Activated CD8-positive, alpha-beta memory T cell treated with anti-CD3 and anti-CD28 coated beads, Interleukin-2, amount 10 ng/mL, durations not matched to agents 7 days and 5 days (primary cell): Measurements from ENCODE around the gene EMCN. TPM values are rescaled to one million over a fixed set of nuclear protein-coding genes. Genes with fewer than 3 reads are reported as not detected.
"Not testable (repeated sequence)": the region's sequence is repeated elsewhere in the genome, so short reads cannot be mapped to it uniquely, and the experiment has no call there.

Source experiments
- ATAC-seq: fragments of 150-1000 bp; cut with Tn5 transposase; one replicate; pipeline ENCODE4 v1.10.0; 2021; ENCODE audit warnings: moderate library complexity
- CTCF ChIA-PET: fragments of 350-600 bp; sonication (Branson Sonifier 250); formaldehyde crosslinking; loops from one replicate; lab custom pipeline; 2021; ENCODE audit warnings: antibody characterized with exemption; lab: Charles Lee
- DNase-seq: peaks from one replicate; pipeline ENCODE4 v3.0.0-alpha.2; 2020
- H3K27ac Mint-ChIP-seq: one replicate; pipeline ENCODE4 v1.8.0; 2021; ENCODE audit warnings: mild to moderate bottlenecking, mixed read lengths
- H3K27me3 Mint-ChIP-seq: one replicate; pipeline ENCODE4 v1.8.0; 2021; ENCODE audit warnings: mixed read lengths
- H3K36me3 Mint-ChIP-seq: one replicate; pipeline ENCODE4 v1.8.0; 2021; ENCODE audit warnings: mild to moderate bottlenecking, mixed read lengths
- H3K4me1 Mint-ChIP-seq: one replicate; pipeline ENCODE4 v1.8.0; 2021; ENCODE audit warnings: mixed read lengths
- H3K4me3 Mint-ChIP-seq: one replicate; pipeline ENCODE4 v1.8.0; 2021; ENCODE audit warnings: mild to moderate bottlenecking, moderate library complexity, mixed read lengths
- H3K9me3 Mint-ChIP-seq: one replicate; pipeline ENCODE4 v1.8.0; 2022; ENCODE audit warnings: low read depth, mixed read lengths
- total RNA-seq, 2 experiments: library from RNA; stranded (reverse); gene quantifications; one replicate each; pipeline ENCODE4 v1.2.3, GENCODE V29; 2021

Gene EMCN
- total RNA-seq, 2 experiments from 2014 or later = not detected

- ATAC-seq (no peak), DNase-seq (no peak)
- CTCF ChIA-PET = no interaction called here
- peaks cover 12% of the 10 kb centered on the region for H3K27me3 Mint-ChIP-seq
- peaks cover 5% of the 10 kb centered on the region for H3K4me1 Mint-ChIP-seq
- H3K9me3 Mint-ChIP-seq = no peaks in the 10 kb centered on the region
- no peak overlapping the region for H3K27ac Mint-ChIP-seq
- no peak overlapping the region for H3K4me3 Mint-ChIP-seq
- no peaks in the 10 kb centered on the region for H3K36me3 Mint-ChIP-seq
These were observed 126.0 kb downstream of the EMCN start for GRCh38 chr4:100391863-100392262.

- H3K27me3 Mint-ChIP-seq = peaks cover 10% of the 10 kb centered on the region
- ATAC-seq (no peak), DNase-seq (no peak)
- H3K4me1 Mint-ChIP-seq = peaks cover 5% of the 10 kb centered on the region
- CTCF ChIA-PET = no interaction called here
- H3K36me3 Mint-ChIP-seq = no peaks in the 10 kb centered on the region
- H3K27ac Mint-ChIP-seq = no peak overlapping the region
- no peaks in the 10 kb centered on the region for H3K9me3 Mint-ChIP-seq
- no peak overlapping the region for H3K4me3 Mint-ChIP-seq
These were observed 126.7 kb downstream of the EMCN start for GRCh38 chr4:100391086-100391485.

GRCh38 chr4:100386270-100386669 lies 131.6 kb downstream of the EMCN start:
- no peak for ATAC-seq
- no peaks in the 10 kb centered on the region for H3K36me3 Mint-ChIP-seq
- DNase-seq = no peak
- peaks cover 4% of the 10 kb centered on the region for H3K27me3 Mint-ChIP-seq
- no peak overlapping the region for H3K27ac Mint-ChIP-seq
- CTCF ChIA-PET = no interaction called here
- no peak overlapping the region for H3K4me3 Mint-ChIP-seq
- H3K9me3 Mint-ChIP-seq = no peaks in the 10 kb centered on the region
- no peaks in the 10 kb centered on the region for H3K4me1 Mint-ChIP-seq

- H3K9me3 Mint-ChIP-seq, H3K36me3 Mint-ChIP-seq, ATAC-seq, H3K27ac Mint-ChIP-seq, H3K4me1 Mint-ChIP-seq, H3K27me3 Mint-ChIP-seq, H3K4me3 Mint-ChIP-seq, DNase-seq: not testable (repeated sequence)
- CTCF ChIA-PET = interaction anchor here (1.1 kb wide), 1 partner anchor 8 kb away, joined by 3 read pairs; no protein-coding TSS in a partner anchor
These were observed 137.4 kb downstream of the EMCN start for GRCh38 chr4:100380401-100380800.

- Mint-ChIP-seq H3K36me3 (no peaks in the 10 kb centered on the region), H3K27ac (no peak overlapping the region), H3K9me3 (no peaks in the 10 kb centered on the region), H3K27me3 (peaks cover 4% of the 10 kb centered on the region), H3K4me1 (no peaks in the 10 kb centered on the region), H3K4me3 (no peak overlapping the region)
- CTCF ChIA-PET = no interaction called here
- ATAC-seq (no peak), DNase-seq (no peak)
These were observed 138.2 kb downstream of the EMCN start for GRCh38 chr4:100379583-100380105.

- Mint-ChIP-seq H3K4me1 (no peaks in the 10 kb centered on the region), H3K36me3 (no peaks in the 10 kb centered on the region), H3K4me3 (no peak overlapping the region), H3K9me3 (no peaks in the 10 kb centered on the region), H3K27ac (no peak overlapping the region), H3K27me3 (peaks cover 5% of the 10 kb centered on the region)
- CTCF ChIA-PET = interaction anchor here (1.7 kb wide), 1 partner anchor 8 kb away, joined by 3 read pairs; no protein-coding TSS in a partner anchor
- DNase-seq = no peak
- no peak for ATAC-seq
These were observed 145.4 kb downstream of the EMCN start for GRCh38 chr4:100372432-100372831.

GRCh38 chr4:100369871-100370270 lies 148.0 kb downstream of the EMCN start:
- no peak for ATAC-seq
- H3K9me3 Mint-ChIP-seq = no peaks in the 10 kb centered on the region
- peaks cover 6% of the 10 kb centered on the region for H3K27me3 Mint-ChIP-seq
- CTCF ChIA-PET = no interaction called here
- no peak overlapping the region for H3K4me3 Mint-ChIP-seq
- H3K27ac Mint-ChIP-seq = no peak overlapping the region
- H3K36me3 Mint-ChIP-seq = no peaks in the 10 kb centered on the region
- no peak for DNase-seq
- H3K4me1 Mint-ChIP-seq = no peaks in the 10 kb centered on the region

- DNase-seq (no peak), ATAC-seq (no peak)
- Mint-ChIP-seq H3K4me1 (no peaks in the 10 kb centered on the region), H3K9me3 (no peaks in the 10 kb centered on the region), H3K27ac (no peak overlapping the region), H3K27me3 (peaks cover 6% of the 10 kb centered on the region), H3K36me3 (no peaks in the 10 kb centered on the region), H3K4me3 (no peak overlapping the region)
- CTCF ChIA-PET = no interaction called here
These were observed 150.4 kb downstream of the EMCN start for GRCh38 chr4:100367451-100367850.

- no peaks in the 10 kb centered on the region for H3K36me3 Mint-ChIP-seq
- no peak for DNase-seq
- no peaks in the 10 kb centered on the region for H3K4me1 Mint-ChIP-seq
- H3K4me3 Mint-ChIP-seq = no peak overlapping the region
- no peaks in the 10 kb centered on the region for H3K9me3 Mint-ChIP-seq
- peaks cover 4% of the 10 kb centered on the region for H3K27me3 Mint-ChIP-seq
- CTCF ChIA-PET = no interaction called here
- ATAC-seq = no peak
- H3K27ac Mint-ChIP-seq = no peak overlapping the region
These were observed 151.6 kb downstream of the EMCN start for GRCh38 chr4:100366213-100366612.

GRCh38 chr4:100362366-100362765 lies 155.5 kb downstream of the EMCN start:
- DNase-seq (no peak), ATAC-seq (no peak)
- no peaks in the 10 kb centered on the region for H3K4me1 Mint-ChIP-seq
- CTCF ChIA-PET = no interaction called here
- peaks cover 1% of the 10 kb centered on the region for H3K9me3 Mint-ChIP-seq
- peaks cover 12% of the 10 kb centered on the region for H3K27me3 Mint-ChIP-seq
- no peaks in the 10 kb centered on the region for H3K36me3 Mint-ChIP-seq
- no peak overlapping the region for H3K27ac Mint-ChIP-seq
- H3K4me3 Mint-ChIP-seq = no peak overlapping the region

- peaks cover 12% of the 10 kb centered on the region for H3K27me3 Mint-ChIP-seq
- DNase-seq (no peak), ATAC-seq (no peak)
- CTCF ChIA-PET = no interaction called here
- no peak overlapping the region for H3K4me3 Mint-ChIP-seq
- H3K9me3 Mint-ChIP-seq = peaks cover 5% of the 10 kb centered on the region
- H3K36me3 Mint-ChIP-seq = no peaks in the 10 kb centered on the region
- no peaks in the 10 kb centered on the region for H3K4me1 Mint-ChIP-seq
- H3K27ac Mint-ChIP-seq = no peak overlapping the region
These were observed 156.5 kb downstream of the EMCN start for GRCh38 chr4:100361336-100361735.

GRCh38 chr4:100360211-100360610 lies 157.6 kb downstream of the EMCN start:
- Mint-ChIP-seq H3K27me3 (peaks cover 11% of the 10 kb centered on the region), H3K4me3 (no peak overlapping the region), H3K9me3 (peaks cover 5% of the 10 kb centered on the region), H3K27ac (no peak overlapping the region), H3K4me1 (no peaks in the 10 kb centered on the region), H3K36me3 (no peaks in the 10 kb centered on the region)
- no peak for ATAC-seq
- CTCF ChIA-PET = no interaction called here
- DNase-seq = no peak

- H3K4me1 Mint-ChIP-seq = no peaks in the 10 kb centered on the region
- peaks cover 5% of the 10 kb centered on the region for H3K9me3 Mint-ChIP-seq
- H3K36me3 Mint-ChIP-seq = no peaks in the 10 kb centered on the region
- no peak overlapping the region for H3K4me3 Mint-ChIP-seq
- H3K27me3 Mint-ChIP-seq = peaks cover 11% of the 10 kb centered on the region
- ATAC-seq (no peak), DNase-seq (no peak)
- CTCF ChIA-PET = no interaction called here
- no peak overlapping the region for H3K27ac Mint-ChIP-seq
These were observed 158.4 kb downstream of the EMCN start for GRCh38 chr4:100359441-100359840.

- CTCF ChIA-PET = no interaction called here
- no peak overlapping the region for H3K4me3 Mint-ChIP-seq
- peaks cover 5% of the 10 kb centered on the region for H3K9me3 Mint-ChIP-seq
These were observed 160.3 kb downstream of the EMCN start for GRCh38 chr4:100357542-100357941.

GRCh38 chr4:100356172-100356571 lies 161.7 kb downstream of the EMCN start:
- H3K4me1 Mint-ChIP-seq = no peaks in the 10 kb centered on the region
- H3K36me3 Mint-ChIP-seq = no peaks in the 10 kb centered on the region
- no peak overlapping the region for H3K27ac Mint-ChIP-seq
- ATAC-seq = no peak
- peaks cover 7% of the 10 kb centered on the region for H3K9me3 Mint-ChIP-seq
- CTCF ChIA-PET = no interaction called here
- DNase-seq = no peak
- H3K4me3 Mint-ChIP-seq = no peak overlapping the region
- H3K27me3 Mint-ChIP-seq = peaks cover 11% of the 10 kb centered on the region

More at GRCh38 chr4:100357542-100357941, 160.3 kb downstream of the EMCN start:
- no peak for ATAC-seq
- H3K4me1 Mint-ChIP-seq = no peaks in the 10 kb centered on the region
- no peak for DNase-seq
- H3K27ac Mint-ChIP-seq = no peak overlapping the region
- no peaks in the 10 kb centered on the region for H3K36me3 Mint-ChIP-seq
- H3K27me3 Mint-ChIP-seq = peaks cover 11% of the 10 kb centered on the region
